Body of pancreas (tissue), 4 donors: ENCODE results near the gene RASGRP2.

Source experiments
- CTCF ChIP-seq, 7 experiments: fragments of 450-650 bp in 4 of 7; fragments of 200-600 bp in 3 of 7; sonication (generic) in 3 of 7; IDR thresholded peaks; one replicate each; pipeline ENCODE4 v1.5.1; 2016 to 2019; ENCODE audit warnings: antibody characterized with exemption in 7 of 7
- POLR2A ChIP-seq, 3 donors: fragments of 450-650 bp; IDR thresholded peaks; one replicate each; pipeline ENCODE4 v1.6.1; 2016; ENCODE audit warnings: antibody characterized with exemption in 3 of 3, mild to moderate bottlenecking in 2 of 3

GRCh38 chr11:64786308-64786707 is 42.4 kb upstream of the RASGRP2 start:
- TF ChIP-seq POLR2A (IDR thresholded peaks at IDR 0.05) (no peak), CTCF (IDR thresholded peaks at IDR 0.05) (no peak)
